Fibroblast of skin of left biceps (primary cell): ENCODE measurements around the gene HBG1.

ENCODE experiments used
- DNase-seq, 2 experiments: peaks; one replicate each; pipeline ENCODE4 v3.0.0-alpha.2; 2013; ENCODE audit warnings: low read depth in 2 of 2

HBG1 gene

GRCh38 chr11:5226732-5227310 is 22.8 kb downstream of the HBG1 start, which contains the start of gene HBB:
Gene HBB (minus strand): TSS chr11:5227071. CDS start chr11:5227021, 50 bp downstream.
- no peak for DNase-seq

- DNase-seq: no peak
Measured at GRCh38 chr11:5225480-5225871, 24.2 kb downstream of the HBG1 start.

GRCh38 chr11:5224538-5225479 is 24.8 kb downstream of the HBG1 start:
- DNase-seq: no peak

GRCh38 chr11:5223686-5224085 is 26.0 kb downstream of the HBG1 start:
- DNase-seq: no peak

GRCh38 chr11:5223146-5223545 is 26.5 kb downstream of the HBG1 start:
- DNase-seq: no peak

- no peak for DNase-seq
Measured at GRCh38 chr11:5210376-5210885, 39.2 kb downstream of the HBG1 start.

- peak; percentile 9 to 13 for DNase-seq
Measured at GRCh38 chr11:5204787-5205186, 44.9 kb downstream of the HBG1 start.

GRCh38 chr11:5203366-5203765 is 46.3 kb downstream of the HBG1 start:
- no peak for DNase-seq

- no peak for DNase-seq
Measured at GRCh38 chr11:5200582-5200981, 49.1 kb downstream of the HBG1 start, which contains the start of gene OR51V1. Gene OR51V1 (minus strand): TSS chr11:5200682. CDS start chr11:5200682, 0 bp downstream.

GRCh38 chr11:5198285-5198684 is 51.4 kb downstream of the HBG1 start:
- DNase-seq: no peak
